ENCODE measurements around the gene ABCG8. TPM values are rescaled to one million over a fixed set of nuclear protein-coding genes. Genes with fewer than 3 reads are reported as not detected.

Gene ABCG8
- not detected in 2 replicates for total RNA-seq

GRCh38 chr2:43838560-43839267, at the start of gene ABCG8, which contains the start of gene ABCG5:
Gene ABCG8 (plus strand): TSS chr2:43838971. CDS start chr2:43839054, 83 bp downstream.
Gene ABCG5 (minus strand): TSS chr2:43838839. CDS start chr2:43838679, 160 bp downstream.

Other genes with a start within 250 kb of the ABCG8 start
- 16.2 and 18.2 TPM in 2 replicates for gene THADA, start 242.9 kb upstream of the ABCG8 start, total RNA-seq
- gene PLEKHH2, start 201.7 kb upstream of the ABCG8 start, total RNA-seq: 0.05 and 0.13 TPM in 2 replicates
- gene C1GALT1C1L, start 162.5 kb upstream of the ABCG8 start, total RNA-seq: not detected in 2 replicates
- 7.4 and 13.9 TPM in 2 replicates for gene DYNC2LI1, start 64.9 kb upstream of the ABCG8 start, total RNA-seq
- not detected in 2 replicates for gene ABCG5, start 132 bp upstream of the ABCG8 start, total RNA-seq
- gene LRPPRC, start 157.0 kb downstream of the ABCG8 start, total RNA-seq: 47.4 and 56.6 TPM in 2 replicates

Measured in mammary microvascular endothelial cell (primary cell).